ENCODE data around the gene HOXA4.

DNA sequence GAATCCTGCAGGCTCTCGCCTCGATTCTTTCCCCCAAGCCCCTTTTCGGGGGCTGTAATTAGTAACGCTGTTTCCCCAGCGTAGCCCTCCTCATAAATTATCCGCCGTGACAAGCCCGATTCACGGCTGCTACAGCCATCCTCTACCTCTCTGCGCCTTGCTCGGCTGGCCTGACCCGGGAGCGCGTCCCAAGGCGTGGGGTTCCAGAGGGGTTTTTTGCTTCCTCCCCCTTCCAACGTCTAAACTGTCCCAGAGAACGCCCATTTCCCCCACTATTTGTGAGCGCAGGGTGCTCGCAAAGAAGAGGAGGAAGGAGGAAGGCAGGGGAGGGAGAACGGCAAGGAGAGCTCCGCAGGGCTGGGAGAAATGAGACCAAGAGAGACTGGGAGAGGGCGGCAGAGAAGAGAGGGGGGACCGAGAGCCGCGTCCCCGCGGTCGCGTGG is 12.0 kb upstream of the HOXA4 start:
- TF ChIP-seq, protein P1, sequence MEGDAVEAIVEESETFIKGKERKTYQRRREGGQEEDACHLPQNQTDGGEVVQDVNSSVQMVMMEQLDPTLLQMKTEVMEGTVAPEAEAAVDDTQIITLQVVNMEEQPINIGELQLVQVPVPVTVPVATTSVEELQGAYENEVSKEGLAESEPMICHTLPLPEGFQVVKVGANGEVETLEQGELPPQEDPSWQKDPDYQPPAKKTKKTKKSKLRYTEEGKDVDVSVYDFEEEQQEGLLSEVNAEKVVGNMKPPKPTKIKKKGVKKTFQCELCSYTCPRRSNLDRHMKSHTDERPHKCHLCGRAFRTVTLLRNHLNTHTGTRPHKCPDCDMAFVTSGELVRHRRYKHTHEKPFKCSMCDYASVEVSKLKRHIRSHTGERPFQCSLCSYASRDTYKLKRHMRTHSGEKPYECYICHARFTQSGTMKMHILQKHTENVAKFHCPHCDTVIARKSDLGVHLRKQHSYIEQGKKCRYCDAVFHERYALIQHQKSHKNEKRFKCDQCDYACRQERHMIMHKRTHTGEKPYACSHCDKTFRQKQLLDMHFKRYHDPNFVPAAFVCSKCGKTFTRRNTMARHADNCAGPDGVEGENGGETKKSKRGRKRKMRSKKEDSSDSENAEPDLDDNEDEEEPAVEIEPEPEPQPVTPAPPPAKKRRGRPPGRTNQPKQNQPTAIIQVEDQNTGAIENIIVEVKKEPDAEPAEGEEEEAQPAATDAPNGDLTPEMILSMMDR (IDR thresholded peaks at IDR 0.05): no peak
- TF ChIP-seq POLR2A (IDR thresholded peaks at IDR 0.05): no peak
